ENCODE results near the gene CPNE1. TPM values are rescaled to one million over a fixed set of nuclear protein-coding genes. Genes with fewer than 3 reads are reported as not detected.

The CPNE1 gene
- total RNA-seq, 1 donor from 2014 or later, result 293 TPM

GRCh38 chr20:35595901-35596300, 68.8 kb downstream of the CPNE1 start:
- Mint-ChIP-seq H3K4me3 (ENCODE audit: low read depth) (no peak overlapping the region), H3K36me3 (ENCODE audit: insufficient read depth) (no peaks in the 10 kb centered on the region), H3K27ac (no peak overlapping the region), H3K27me3 (peaks cover 60% of the 10 kb centered on the region), H3K9me3 (ENCODE audit: low read depth) (no peaks in the 10 kb centered on the region), H3K4me1 (ENCODE audit: low read depth) (no peaks in the 10 kb centered on the region)
- DNase-seq (ENCODE audit: low spot score, unreplicated experiment), result no peak
- TF ChIP-seq CTCF (IDR thresholded peaks at IDR 0.05; ENCODE audit: unreplicated experiment), result no peak

- DNase-seq (ENCODE audit: low spot score, unreplicated experiment), result no peak
- Mint-ChIP-seq H3K4me3 (ENCODE audit: low read depth) (no peak overlapping the region), H3K9me3 (ENCODE audit: low read depth) (no peaks in the 10 kb centered on the region), H3K27ac (no peak overlapping the region), H3K36me3 (ENCODE audit: insufficient read depth) (no peaks in the 10 kb centered on the region), H3K4me1 (ENCODE audit: low read depth) (no peaks in the 10 kb centered on the region), H3K27me3 (peaks cover 55% of the 10 kb centered on the region)
- no peak for TF ChIP-seq CTCF (IDR thresholded peaks at IDR 0.05; ENCODE audit: unreplicated experiment)
These were observed 69.2 kb downstream of the CPNE1 start for GRCh38 chr20:35595456-35595855.

GRCh38 chr20:35592339-35592974, 72.2 kb downstream of the CPNE1 start:
- DNase-seq (ENCODE audit: low spot score, unreplicated experiment), result no peak
- no peak overlapping the region for H3K4me3 Mint-ChIP-seq (ENCODE audit: low read depth)
- no peak overlapping the region for H3K27ac Mint-ChIP-seq
- no peaks in the 10 kb centered on the region for H3K4me1 Mint-ChIP-seq (ENCODE audit: low read depth)
- H3K9me3 Mint-ChIP-seq (ENCODE audit: low read depth), result no peaks in the 10 kb centered on the region
- TF ChIP-seq CTCF (IDR thresholded peaks at IDR 0.05; ENCODE audit: unreplicated experiment), result no peak
- no peaks in the 10 kb centered on the region for H3K36me3 Mint-ChIP-seq (ENCODE audit: insufficient read depth)
- peaks cover 27% of the 10 kb centered on the region for H3K27me3 Mint-ChIP-seq

- no peaks in the 10 kb centered on the region for H3K4me1 Mint-ChIP-seq (ENCODE audit: low read depth)
- DNase-seq (ENCODE audit: low spot score, unreplicated experiment), result no peak
- TF ChIP-seq CTCF (IDR thresholded peaks at IDR 0.05; ENCODE audit: unreplicated experiment), result no peak
- H3K9me3 Mint-ChIP-seq (ENCODE audit: low read depth), result no peaks in the 10 kb centered on the region
- peaks cover 7% of the 10 kb centered on the region for H3K27me3 Mint-ChIP-seq
- H3K4me3 Mint-ChIP-seq (ENCODE audit: low read depth), result no peak overlapping the region
- no peaks in the 10 kb centered on the region for H3K36me3 Mint-ChIP-seq (ENCODE audit: insufficient read depth)
- H3K27ac Mint-ChIP-seq, result no peak overlapping the region
These were observed 76.3 kb downstream of the CPNE1 start for GRCh38 chr20:35588397-35588796.

GRCh38 chr20:35587436-35587835, 77.3 kb downstream of the CPNE1 start:
- no peaks in the 10 kb centered on the region for H3K9me3 Mint-ChIP-seq (ENCODE audit: low read depth)
- H3K4me3 Mint-ChIP-seq (ENCODE audit: low read depth), result no peak overlapping the region
- peaks cover 6% of the 10 kb centered on the region for H3K27me3 Mint-ChIP-seq
- no peaks in the 10 kb centered on the region for H3K4me1 Mint-ChIP-seq (ENCODE audit: low read depth)
- no peak overlapping the region for H3K27ac Mint-ChIP-seq
- no peaks in the 10 kb centered on the region for H3K36me3 Mint-ChIP-seq (ENCODE audit: insufficient read depth)
- TF ChIP-seq CTCF (IDR thresholded peaks at IDR 0.05; ENCODE audit: unreplicated experiment), result no peak
- no peak for DNase-seq (ENCODE audit: low spot score, unreplicated experiment)
